Fibroblast of lung (primary cell): Measurements from ENCODE around the gene FOXL1. TPM values are rescaled to one million over a fixed set of nuclear protein-coding genes. Genes with fewer than 3 reads are reported as not detected.

ENCODE experiments used
- DNase-seq, 2 donors: peaks; one replicate each; pipeline versions ENCODE4 v3.0.0 to v3.0.0-alpha.2; 2010; ENCODE audit warnings: low read depth in 2 of 2
- H2AFZ ChIP-seq: 2 replicates; pipeline ENCODE4 v1.5.1; 2012; ENCODE audit warnings: low read length, control low read depth, inconsistent platforms
- H3K27ac ChIP-seq: 2 replicates; pipeline ENCODE4 v1.5.1; 2011; ENCODE audit warnings: low read length, control low read depth; ENCODE audit not compliant: insufficient read depth
- H3K27me3 ChIP-seq: 2 replicates; pipeline ENCODE4 v1.5.1; 2011; ENCODE audit warnings: mild to moderate bottlenecking, low read length; ENCODE audit not compliant: control insufficient read depth, insufficient read depth
- H3K36me3 ChIP-seq: 2 replicates; pipeline ENCODE4 v1.5.1; 2011; ENCODE audit warnings: low read length; ENCODE audit not compliant: control insufficient read depth, insufficient read depth
- H3K4me1 ChIP-seq: 2 replicates; pipeline ENCODE4 v1.5.1; 2011; ENCODE audit warnings: low read length; ENCODE audit not compliant: control insufficient read depth, insufficient read depth; ENCODE audit errors: extremely low read depth
- H3K4me2 ChIP-seq: 2 replicates; pipeline ENCODE4 v1.5.1; 2011; ENCODE audit warnings: low read length, control low read depth; ENCODE audit not compliant: insufficient read depth; ENCODE audit errors: extremely low read depth
- H3K4me3 ChIP-seq, 4 experiments: fragments of 200-600 bp in 1 of 4; sonication (generic) in 1 of 4; replicated peaks in 1 of 4; 2 replicates each; pipeline ENCODE4 v1.5.1; 2011 to 2016; ENCODE audit warnings: low read length in 4 of 4, low read depth in 3 of 4, mild to moderate bottlenecking in 3 of 4, control low read depth in 2 of 4, inconsistent platforms in 1 of 4, mixed read lengths in 1 of 4; ENCODE audit not compliant: insufficient read depth in 1 of 4; ENCODE audit errors: control extremely low read depth in 1 of 4
- H3K79me2 ChIP-seq: 2 replicates; pipeline ENCODE4 v1.5.1; 2012; ENCODE audit warnings: mild to moderate bottlenecking, low read length, inconsistent platforms; ENCODE audit not compliant: control insufficient read depth, insufficient read depth
- H3K9ac ChIP-seq: 2 replicates; pipeline ENCODE4 v1.5.1; 2011; ENCODE audit warnings: mild to moderate bottlenecking, low read length, control low read depth; ENCODE audit not compliant: insufficient read depth
- H3K9me3 ChIP-seq: 2 replicates; pipeline ENCODE4 v1.5.1; 2012; ENCODE audit warnings: low read depth, low read length; ENCODE audit not compliant: control insufficient read depth, insufficient read depth
- H4K20me1 ChIP-seq: 2 replicates; pipeline ENCODE4 v1.5.1; 2011; ENCODE audit warnings: low read length; ENCODE audit not compliant: control insufficient read depth, insufficient read depth; ENCODE audit errors: extremely low read depth
- EZH2 ChIP-seq: IDR thresholded peaks from 2 replicates; pipeline ENCODE4 v1.5.1; 2012; ENCODE audit warnings: low read length, control low read depth, mild to moderate bottlenecking; ENCODE audit errors: missing control alignments
- polyA plus RNA-seq, 2 donors: library from polyadenylated mRNA; depleted of rRNA in 1 of 2; stranded (reverse) in 1 of 2; unstranded in 1 of 2; fragments of >200 nt; gene quantifications; 2 replicates each; pipeline ENCODE4 v1.2.1, GENCODE V29; 2011 to 2012; ENCODE audit warnings: missing spikeins in 1 of 2
- total RNA-seq: library from RNA; depleted of rRNA; stranded (reverse); fragments of >200 nt; gene quantifications from 2 replicates; pipeline ENCODE4 v1.2.1, GENCODE V29; 2014
- TF ChIP-seq, protein P1 (sequence below), 2 donors: IDR thresholded peaks in 1 of 2; conservative IDR thresholded peaks in 1 of 2; 1 replicate in 1 of 2; 2 replicates in 1 of 2; pipeline ENCODE4 v1.5.1; 2011 to 2012; ENCODE audit warnings: low read length in 2 of 2, control low read depth in 1 of 2, inconsistent platforms in 1 of 2, low read depth in 1 of 2, mild to moderate bottlenecking in 1 of 2

Gene FOXL1
- total and polyA plus RNA-seq, 2 donors (not counting 1 experiment from before 2014, with no cell fraction given): 5.9 to 27.4 TPM

DNA sequence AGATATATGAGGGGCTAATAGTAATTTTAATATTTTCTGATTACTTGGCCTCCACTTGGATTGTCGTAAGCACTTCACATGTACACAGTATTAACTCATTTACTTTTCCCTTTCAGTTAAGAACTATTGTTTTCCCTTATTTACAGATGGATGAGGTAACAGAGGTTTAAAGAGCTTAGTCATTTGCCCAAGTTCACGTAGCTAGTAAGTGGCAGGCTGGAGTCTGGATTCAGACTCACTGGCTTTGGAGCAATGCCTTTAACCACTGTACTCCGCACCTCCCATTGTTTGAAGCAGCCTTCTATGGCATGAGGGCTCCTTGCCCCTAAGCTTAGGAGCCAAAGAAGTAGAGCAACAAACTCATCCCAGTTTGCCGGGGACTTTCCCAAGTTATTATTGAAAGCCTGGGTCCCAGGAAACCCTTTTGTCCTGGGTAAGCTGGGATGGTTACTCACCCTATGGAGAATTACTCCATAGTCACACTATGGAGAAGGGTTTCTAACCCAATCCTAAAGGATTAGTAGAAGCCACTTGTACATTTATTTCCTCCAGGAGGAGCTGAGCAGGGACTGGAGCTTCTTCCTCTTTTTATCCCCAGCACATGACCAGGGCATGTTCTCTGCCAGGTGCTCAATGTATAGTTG, 12.3 kb downstream of the FOXL1 start:
- H3K9ac ChIP-seq: no peak overlapping the region
- TF ChIP-seq EZH2: no peak
- TF ChIP-seq, protein P1, sequence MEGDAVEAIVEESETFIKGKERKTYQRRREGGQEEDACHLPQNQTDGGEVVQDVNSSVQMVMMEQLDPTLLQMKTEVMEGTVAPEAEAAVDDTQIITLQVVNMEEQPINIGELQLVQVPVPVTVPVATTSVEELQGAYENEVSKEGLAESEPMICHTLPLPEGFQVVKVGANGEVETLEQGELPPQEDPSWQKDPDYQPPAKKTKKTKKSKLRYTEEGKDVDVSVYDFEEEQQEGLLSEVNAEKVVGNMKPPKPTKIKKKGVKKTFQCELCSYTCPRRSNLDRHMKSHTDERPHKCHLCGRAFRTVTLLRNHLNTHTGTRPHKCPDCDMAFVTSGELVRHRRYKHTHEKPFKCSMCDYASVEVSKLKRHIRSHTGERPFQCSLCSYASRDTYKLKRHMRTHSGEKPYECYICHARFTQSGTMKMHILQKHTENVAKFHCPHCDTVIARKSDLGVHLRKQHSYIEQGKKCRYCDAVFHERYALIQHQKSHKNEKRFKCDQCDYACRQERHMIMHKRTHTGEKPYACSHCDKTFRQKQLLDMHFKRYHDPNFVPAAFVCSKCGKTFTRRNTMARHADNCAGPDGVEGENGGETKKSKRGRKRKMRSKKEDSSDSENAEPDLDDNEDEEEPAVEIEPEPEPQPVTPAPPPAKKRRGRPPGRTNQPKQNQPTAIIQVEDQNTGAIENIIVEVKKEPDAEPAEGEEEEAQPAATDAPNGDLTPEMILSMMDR (conservative IDR thresholded peaks at IDR 0.05 in 1 of 2, IDR thresholded peaks at IDR 0.05 in 1 of 2; ENCODE audit: low read depth in 1 of 2, low read length in 2 of 2): no peak
- H4K20me1 ChIP-seq: no peaks in the 10 kb centered on the region
- H3K4me3 ChIP-seq: no peak overlapping the region
- H3K79me2 ChIP-seq: no peaks in the 10 kb centered on the region
- H3K4me2 ChIP-seq: peak overlapping the region; percentile 37
- peak overlapping the region; percentile 46 for H3K27ac ChIP-seq
- no peaks in the 10 kb centered on the region for H3K27me3 ChIP-seq
- peak; percentile 89 to 98 for DNase-seq
- H3K9me3 ChIP-seq: no peaks in the 10 kb centered on the region
- H2AFZ ChIP-seq: no peak overlapping the region
- H3K4me1 ChIP-seq: peaks cover 32% of the 10 kb centered on the region
- no peaks in the 10 kb centered on the region for H3K36me3 ChIP-seq

DNA sequence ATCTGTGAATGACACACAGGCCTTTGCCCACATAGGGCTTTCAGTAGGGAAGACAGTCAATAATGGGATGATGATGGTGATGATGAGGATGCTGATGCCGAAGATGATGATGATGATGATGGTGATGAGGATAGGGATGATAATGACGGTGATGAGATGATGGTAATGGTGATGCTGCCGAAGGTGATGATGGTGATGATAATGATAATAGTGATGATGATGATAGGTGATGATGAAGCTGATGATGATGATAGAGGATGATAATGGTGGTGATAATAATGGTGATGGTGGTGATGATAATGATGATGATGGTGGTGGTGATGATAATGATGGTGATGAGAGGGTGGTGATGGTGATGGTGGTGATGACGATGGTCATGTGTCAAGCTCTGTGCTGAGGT, 12.9 kb downstream of the FOXL1 start:
- H3K4me1 ChIP-seq: peaks cover 26% of the 10 kb centered on the region

DNA sequence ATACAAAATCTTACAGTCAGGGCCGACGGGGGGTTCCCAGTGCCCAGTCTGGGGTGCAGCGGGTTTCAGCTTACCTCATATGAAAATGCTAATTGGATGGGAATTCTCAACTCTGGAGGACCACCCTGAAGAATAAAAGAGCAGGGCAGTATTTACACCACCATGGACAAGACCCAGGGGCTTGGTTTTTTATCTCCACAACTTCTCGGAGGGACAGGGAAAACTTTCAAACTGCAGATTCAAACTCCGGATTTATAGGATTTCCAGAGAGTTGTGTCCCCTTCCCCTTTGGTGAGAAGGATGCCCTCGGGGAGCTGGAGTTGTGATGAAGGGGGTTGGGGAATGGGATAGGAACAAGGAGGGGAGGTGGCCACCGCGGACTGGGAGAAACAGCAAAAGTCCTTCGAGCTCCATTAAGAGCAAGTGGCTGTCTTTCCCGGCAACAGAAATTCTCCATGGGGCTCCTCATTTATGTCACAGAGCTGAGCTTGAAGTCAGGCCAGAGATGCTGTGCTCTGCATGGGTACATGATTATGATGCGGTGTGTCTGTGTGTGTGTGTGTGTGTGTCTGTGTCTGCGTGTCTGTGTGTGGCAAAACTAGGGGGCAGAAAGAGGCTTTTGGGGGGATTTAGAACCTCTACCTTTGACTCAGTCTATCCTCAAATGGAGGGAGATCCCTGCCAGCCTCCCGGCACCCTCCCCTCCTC, 15.7 kb downstream of the FOXL1 start:
- no peak for DNase-seq
- H3K4me3 ChIP-seq: no peak overlapping the region
- peak overlapping the region; percentile 9 for H3K4me2 ChIP-seq
- H3K79me2 ChIP-seq: no peaks in the 10 kb centered on the region
- no peaks in the 10 kb centered on the region for H3K9me3 ChIP-seq
- no peak overlapping the region for H2AFZ ChIP-seq
- H4K20me1 ChIP-seq: no peaks in the 10 kb centered on the region
- H3K4me1 ChIP-seq: peaks cover 21% of the 10 kb centered on the region
- no peaks in the 10 kb centered on the region for H3K27me3 ChIP-seq
- H3K9ac ChIP-seq: no peak overlapping the region
- no peaks in the 10 kb centered on the region for H3K36me3 ChIP-seq
- H3K27ac ChIP-seq: no peak overlapping the region
- TF ChIP-seq, protein P1 (conservative IDR thresholded peaks at IDR 0.05 in 1 of 2, IDR thresholded peaks at IDR 0.05 in 1 of 2; ENCODE audit: low read depth in 1 of 2, low read length in 2 of 2): no peak
- no peak for TF ChIP-seq EZH2

More for the DNA sequence above, 12.9 kb downstream of the FOXL1 start:
- H3K4me3 ChIP-seq: no peak overlapping the region
- no peaks in the 10 kb centered on the region for H4K20me1 ChIP-seq
- no peak overlapping the region for H3K9ac ChIP-seq
- H3K4me2 ChIP-seq: no peak overlapping the region
- no peaks in the 10 kb centered on the region for H3K79me2 ChIP-seq
- TF ChIP-seq EZH2: no peak
- TF ChIP-seq, protein P1 (conservative IDR thresholded peaks at IDR 0.05 in 1 of 2, IDR thresholded peaks at IDR 0.05 in 1 of 2; ENCODE audit: low read depth in 1 of 2, low read length in 2 of 2): no peak
- no peak for DNase-seq
- H3K27me3 ChIP-seq: no peaks in the 10 kb centered on the region
- H3K27ac ChIP-seq: no peak overlapping the region
- no peaks in the 10 kb centered on the region for H3K36me3 ChIP-seq
- H2AFZ ChIP-seq: no peak overlapping the region
- no peaks in the 10 kb centered on the region for H3K9me3 ChIP-seq
